ENCODE data around the gene PDSS1.

Gene PDSS1

DNA sequence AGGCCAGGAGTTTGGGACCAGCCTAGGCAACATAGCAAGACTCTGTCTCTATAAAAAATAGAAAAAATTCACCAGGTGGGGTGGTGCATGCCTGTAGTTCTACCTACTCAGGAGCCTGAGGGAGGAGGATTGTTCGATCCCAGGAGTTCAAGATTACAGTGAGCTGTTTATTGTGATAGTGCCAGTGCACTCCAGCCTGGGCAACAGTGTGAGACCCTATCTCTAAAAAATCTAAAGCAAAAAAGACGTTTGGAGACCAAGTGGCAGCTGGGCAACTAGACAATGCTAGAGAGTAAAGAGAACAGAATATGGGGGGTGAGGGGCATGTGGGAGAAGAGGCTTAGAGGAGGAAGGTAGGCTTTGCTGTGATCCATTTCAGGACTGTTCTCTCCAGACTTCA is 1.4 kb downstream of the PDSS1 start:
- H3K14ac ChIP-seq (ENCODE audit: low read length in 2 of 2), result no peak overlapping the region
- DNase-seq, result no peak
- H3K27ac ChIP-seq (ENCODE audit: low read length, poor library complexity, severe bottlenecking), result no peak overlapping the region
- H3K4me3 ChIP-seq (ENCODE audit: insufficient read depth in 1 of 2, low read depth in 1 of 2, low read length in 2 of 2), result peak overlapping the region in 1 of 2 experiments; percentile 91
- H4K91ac ChIP-seq (ENCODE audit: low read length), result no peak overlapping the region
- whole genome bisulfite sequencing, result 94% methylated on average over 2 of the region's 2 CpGs
- H3K79me1 ChIP-seq (replicated peaks; ENCODE audit: low read length, poor library complexity, severe bottlenecking), result peaks cover 16% of the 10 kb centered on the region
- peaks cover 6% of the 10 kb centered on the region for H3K4me1 ChIP-seq (ENCODE audit: control insufficient read depth, insufficient read depth, low read depth, low read length)
- H3K9ac ChIP-seq (ENCODE audit: low read length), result peak overlapping the region; percentile 87
- H2AFZ ChIP-seq (ENCODE audit: low read depth, low read length), result no peak overlapping the region
- no peak overlapping the region for H3K4ac ChIP-seq (ENCODE audit: low read depth in 1 of 2, low read length in 2 of 2)
- H3K23ac ChIP-seq (ENCODE audit: low read length in 2 of 2), result no peak overlapping the region
- no peak overlapping the region for H2BK5ac ChIP-seq (ENCODE audit: low read depth, low read length, poor library complexity, severe bottlenecking)
- H4K8ac ChIP-seq (ENCODE audit: low read length), result no peak overlapping the region
- no peak overlapping the region for H3K18ac ChIP-seq (ENCODE audit: low read depth in 1 of 2, low read length in 2 of 2)
- no peak overlapping the region for H2BK12ac ChIP-seq (ENCODE audit: low read length in 2 of 2)
- no peak overlapping the region for H2BK120ac ChIP-seq (ENCODE audit: low read depth, low read length)
- H3K9me3 ChIP-seq (ENCODE audit: control insufficient read depth, low read length), result no peaks in the 10 kb centered on the region
- H2AK5ac ChIP-seq (ENCODE audit: low read length, severe bottlenecking), result no peak overlapping the region
- H2BK15ac ChIP-seq (ENCODE audit: low read depth, poor library complexity, severe bottlenecking), result no peak overlapping the region
- peaks cover 0 to 9% of the 10 kb centered on the region in 2 experiments for H3K36me3 ChIP-seq (ENCODE audit: control insufficient read depth in 1 of 2, insufficient read depth in 2 of 2, low read depth in 1 of 2, low read length in 2 of 2)
- H3K27me3 ChIP-seq (ENCODE audit: control insufficient read depth in 1 of 2, insufficient read depth in 1 of 2, low read length in 2 of 2), result no peaks in the 10 kb centered on the region
- H3K4me2 ChIP-seq (ENCODE audit: low read length, poor library complexity, severe bottlenecking), result no peak overlapping the region

DNA sequence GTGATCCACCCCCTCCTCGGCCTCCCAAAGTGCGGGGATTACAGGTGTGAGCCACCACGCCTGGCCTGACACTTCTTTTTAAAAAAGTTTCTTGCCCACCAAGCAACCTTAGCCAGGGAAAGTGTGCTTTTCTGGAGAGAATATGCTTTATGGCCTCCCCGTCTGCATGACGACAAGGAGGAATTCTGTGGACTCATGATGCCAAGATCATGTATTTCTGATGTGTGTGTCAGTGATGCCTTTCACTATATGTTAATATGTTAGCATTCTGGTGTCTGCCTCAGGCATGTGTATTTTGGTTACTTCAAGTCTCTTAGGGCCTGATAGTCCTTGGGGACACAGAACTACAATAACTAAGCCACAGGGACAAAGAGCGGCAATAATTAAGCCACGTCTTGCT is 2.1 kb downstream of the PDSS1 start:
- peaks cover 6% of the 10 kb centered on the region for H3K4me1 ChIP-seq (ENCODE audit: control insufficient read depth, insufficient read depth, low read depth, low read length)
- no peak overlapping the region for H3K27ac ChIP-seq (ENCODE audit: low read length, poor library complexity, severe bottlenecking)
- H4K8ac ChIP-seq (ENCODE audit: low read length), result peak overlapping the region; percentile 15
- H3K18ac ChIP-seq (ENCODE audit: low read depth in 1 of 2, low read length in 2 of 2), result no peak overlapping the region
- peaks cover 0 to 9% of the 10 kb centered on the region in 2 experiments for H3K36me3 ChIP-seq (ENCODE audit: control insufficient read depth in 1 of 2, insufficient read depth in 2 of 2, low read depth in 1 of 2, low read length in 2 of 2)
- H3K9ac ChIP-seq (ENCODE audit: low read length), result no peak overlapping the region
- H2BK12ac ChIP-seq (ENCODE audit: low read length in 2 of 2), result no peak overlapping the region
- no peak overlapping the region for H2BK120ac ChIP-seq (ENCODE audit: low read depth, low read length)
- no peak overlapping the region for H2BK15ac ChIP-seq (ENCODE audit: low read depth, poor library complexity, severe bottlenecking)
- H3K9me3 ChIP-seq (ENCODE audit: control insufficient read depth, low read length), result no peaks in the 10 kb centered on the region
- no peak overlapping the region for H3K23ac ChIP-seq (ENCODE audit: low read length in 2 of 2)
- H3K79me1 ChIP-seq (replicated peaks; ENCODE audit: low read length, poor library complexity, severe bottlenecking), result peaks cover 16% of the 10 kb centered on the region
- WGBS, result 98% methylated on average over 6 of the region's 7 CpGs
- H2BK5ac ChIP-seq (ENCODE audit: low read depth, low read length, poor library complexity, severe bottlenecking), result no peak overlapping the region
- H3K4ac ChIP-seq (ENCODE audit: low read depth in 1 of 2, low read length in 2 of 2), result no peak overlapping the region
- DNase-seq, result no peak
- no peak overlapping the region for H4K91ac ChIP-seq (ENCODE audit: low read length)
- no peak overlapping the region for H3K4me3 ChIP-seq (ENCODE audit: insufficient read depth in 1 of 2, low read depth in 1 of 2, low read length in 2 of 2)
- H3K4me2 ChIP-seq (ENCODE audit: low read length, poor library complexity, severe bottlenecking), result no peak overlapping the region
- no peak overlapping the region for H2AFZ ChIP-seq (ENCODE audit: low read depth, low read length)
- no peaks in the 10 kb centered on the region for H3K27me3 ChIP-seq (ENCODE audit: control insufficient read depth in 1 of 2, insufficient read depth in 1 of 2, low read length in 2 of 2)
- no peak overlapping the region for H3K14ac ChIP-seq (ENCODE audit: low read length in 2 of 2)
- no peak overlapping the region for H2AK5ac ChIP-seq (ENCODE audit: low read length, severe bottlenecking)

DNA sequence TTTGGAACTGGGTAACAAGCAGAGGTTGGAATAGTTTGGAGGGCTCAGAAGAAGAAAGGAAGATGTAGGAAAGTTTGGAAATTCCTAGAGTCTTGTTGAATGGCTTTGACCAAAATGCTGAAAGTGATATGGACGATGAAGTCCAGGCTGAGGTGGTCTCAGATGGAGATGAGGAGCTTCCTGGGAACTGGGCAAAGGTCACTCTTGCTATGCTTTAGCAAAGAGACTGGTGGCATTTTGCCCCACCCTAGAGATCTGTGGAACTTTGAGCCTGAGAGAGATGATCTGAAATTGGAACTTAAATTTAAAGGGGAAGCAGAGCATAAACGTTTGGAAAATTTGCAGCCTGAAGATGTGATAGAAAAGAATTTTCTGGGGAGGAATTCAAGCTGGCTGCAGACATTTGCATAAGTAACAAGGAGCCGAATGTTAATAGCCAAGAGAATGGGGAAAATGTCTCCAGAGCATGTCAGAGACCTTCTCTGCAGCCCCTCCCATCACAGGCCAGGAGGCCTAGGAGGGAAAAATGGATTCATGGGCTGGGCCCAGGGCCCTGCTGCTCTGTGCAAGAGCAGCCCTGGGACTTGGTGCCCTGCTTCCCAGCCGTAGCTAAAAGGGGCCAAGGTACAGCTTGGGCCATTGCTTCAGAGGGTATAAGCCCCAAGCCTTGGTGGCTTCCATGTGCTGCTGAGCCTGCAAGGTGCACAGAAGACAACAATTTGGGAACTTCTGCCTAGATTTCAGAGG is 3.6 kb downstream of the PDSS1 start:
- Histone ChIP-seq H3K18ac (ENCODE audit: low read depth in 1 of 2, low read length in 2 of 2) (no peak overlapping the region), H2BK15ac (ENCODE audit: low read depth, poor library complexity, severe bottlenecking) (no peak overlapping the region), H3K9ac (ENCODE audit: low read length) (no peak overlapping the region), H3K27ac (ENCODE audit: low read length, poor library complexity, severe bottlenecking) (no peak overlapping the region), H4K91ac (ENCODE audit: low read length) (no peak overlapping the region), H2BK5ac (ENCODE audit: low read depth, low read length, poor library complexity, severe bottlenecking) (no peak overlapping the region), H3K27me3 (ENCODE audit: control insufficient read depth in 1 of 2, insufficient read depth in 1 of 2, low read length in 2 of 2) (no peaks in the 10 kb centered on the region), H3K4ac (ENCODE audit: low read depth in 1 of 2, low read length in 2 of 2) (no peak overlapping the region), H3K23ac (ENCODE audit: low read length in 2 of 2) (no peak overlapping the region), H3K14ac (ENCODE audit: low read length in 2 of 2) (no peak overlapping the region), H4K8ac (ENCODE audit: low read length) (no peak overlapping the region), H3K79me1 (replicated peaks; ENCODE audit: low read length, poor library complexity, severe bottlenecking) (peaks cover 22% of the 10 kb centered on the region), H3K4me1 (ENCODE audit: control insufficient read depth, insufficient read depth, low read depth, low read length) (peaks cover 6% of the 10 kb centered on the region), H2BK120ac (ENCODE audit: low read depth, low read length) (no peak overlapping the region), H2AFZ (ENCODE audit: low read depth, low read length) (no peak overlapping the region), H2AK5ac (ENCODE audit: low read length, severe bottlenecking) (no peak overlapping the region), H3K4me3 (ENCODE audit: insufficient read depth in 1 of 2, low read depth in 1 of 2, low read length in 2 of 2) (no peak overlapping the region), H3K9me3 (ENCODE audit: control insufficient read depth, low read length) (no peaks in the 10 kb centered on the region), H3K4me2 (ENCODE audit: low read length, poor library complexity, severe bottlenecking) (no peak overlapping the region), H3K36me3 (ENCODE audit: control insufficient read depth in 1 of 2, insufficient read depth in 2 of 2, low read depth in 1 of 2, low read length in 2 of 2) (peaks cover 5 to 15% of the 10 kb centered on the region in 2 experiments), H2BK12ac (ENCODE audit: low read length in 2 of 2) (no peak overlapping the region)
- 75% methylated on average over 4 of the region's 4 CpGs for WGBS
- no peak for DNase-seq

DNA sequence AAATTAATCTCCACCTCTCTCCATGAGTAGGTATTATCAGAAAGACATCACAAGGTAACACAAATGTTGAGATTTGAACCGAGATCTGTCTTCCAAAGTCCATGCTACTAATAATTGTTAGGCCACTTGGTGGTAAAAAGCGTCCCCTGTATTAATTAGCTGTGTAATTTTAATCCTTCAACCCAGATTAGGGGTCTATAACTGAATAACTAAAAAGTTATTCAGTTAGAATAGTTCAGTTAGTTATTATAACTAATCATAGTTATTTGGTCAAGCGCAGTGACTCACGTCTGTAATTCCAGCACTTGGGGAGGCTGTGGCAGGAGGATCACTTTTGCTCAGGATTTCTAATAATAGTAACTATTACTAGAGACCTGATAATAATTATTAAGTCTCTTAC is 5.6 kb downstream of the PDSS1 start:
- Histone ChIP-seq H2AK5ac (ENCODE audit: low read length, severe bottlenecking) (no peak overlapping the region), H3K27ac (ENCODE audit: low read length, poor library complexity, severe bottlenecking) (peak overlapping the region; percentile 48), H3K14ac (ENCODE audit: low read length in 2 of 2) (no peak overlapping the region), H3K4me3 (ENCODE audit: insufficient read depth in 1 of 2, low read depth in 1 of 2, low read length in 2 of 2) (no peak overlapping the region), H3K4me1 (ENCODE audit: control insufficient read depth, insufficient read depth, low read depth, low read length) (peaks cover 12% of the 10 kb centered on the region), H3K23ac (ENCODE audit: low read length in 2 of 2) (no peak overlapping the region), H3K36me3 (ENCODE audit: control insufficient read depth in 1 of 2, insufficient read depth in 2 of 2, low read depth in 1 of 2, low read length in 2 of 2) (peaks cover 25 to 32% of the 10 kb centered on the region in 2 experiments), H3K18ac (ENCODE audit: low read depth in 1 of 2, low read length in 2 of 2) (no peak overlapping the region), H3K4me2 (ENCODE audit: low read length, poor library complexity, severe bottlenecking) (no peak overlapping the region), H2BK15ac (ENCODE audit: low read depth, poor library complexity, severe bottlenecking) (no peak overlapping the region), H2AFZ (ENCODE audit: low read depth, low read length) (no peak overlapping the region), H3K4ac (ENCODE audit: low read depth in 1 of 2, low read length in 2 of 2) (no peak overlapping the region), H3K9me3 (ENCODE audit: control insufficient read depth, low read length) (no peaks in the 10 kb centered on the region), H2BK5ac (ENCODE audit: low read depth, low read length, poor library complexity, severe bottlenecking) (no peak overlapping the region), H2BK12ac (ENCODE audit: low read length in 2 of 2) (no peak overlapping the region), H4K91ac (ENCODE audit: low read length) (no peak overlapping the region), H2BK120ac (ENCODE audit: low read depth, low read length) (no peak overlapping the region), H3K27me3 (ENCODE audit: control insufficient read depth in 1 of 2, insufficient read depth in 1 of 2, low read length in 2 of 2) (no peaks in the 10 kb centered on the region), H4K8ac (ENCODE audit: low read length) (no peak overlapping the region), H3K9ac (ENCODE audit: low read length) (no peak overlapping the region), H3K79me1 (replicated peaks; ENCODE audit: low read length, poor library complexity, severe bottlenecking) (peaks cover 38% of the 10 kb centered on the region)
- WGBS, result no CpG with 5 or more reads among the region's 4 CpGs
- DNase-seq, result no peak

Measured in mesenchymal stem cell (in vitro differentiated cells and primary cell).